ENCODE data around the gene ATF4.

Gene ATF4

GRCh38 chr22:39565414-39565944 is 45.1 kb downstream of the ATF4 start (continued):
- TF ChIP-seq, protein P1, sequence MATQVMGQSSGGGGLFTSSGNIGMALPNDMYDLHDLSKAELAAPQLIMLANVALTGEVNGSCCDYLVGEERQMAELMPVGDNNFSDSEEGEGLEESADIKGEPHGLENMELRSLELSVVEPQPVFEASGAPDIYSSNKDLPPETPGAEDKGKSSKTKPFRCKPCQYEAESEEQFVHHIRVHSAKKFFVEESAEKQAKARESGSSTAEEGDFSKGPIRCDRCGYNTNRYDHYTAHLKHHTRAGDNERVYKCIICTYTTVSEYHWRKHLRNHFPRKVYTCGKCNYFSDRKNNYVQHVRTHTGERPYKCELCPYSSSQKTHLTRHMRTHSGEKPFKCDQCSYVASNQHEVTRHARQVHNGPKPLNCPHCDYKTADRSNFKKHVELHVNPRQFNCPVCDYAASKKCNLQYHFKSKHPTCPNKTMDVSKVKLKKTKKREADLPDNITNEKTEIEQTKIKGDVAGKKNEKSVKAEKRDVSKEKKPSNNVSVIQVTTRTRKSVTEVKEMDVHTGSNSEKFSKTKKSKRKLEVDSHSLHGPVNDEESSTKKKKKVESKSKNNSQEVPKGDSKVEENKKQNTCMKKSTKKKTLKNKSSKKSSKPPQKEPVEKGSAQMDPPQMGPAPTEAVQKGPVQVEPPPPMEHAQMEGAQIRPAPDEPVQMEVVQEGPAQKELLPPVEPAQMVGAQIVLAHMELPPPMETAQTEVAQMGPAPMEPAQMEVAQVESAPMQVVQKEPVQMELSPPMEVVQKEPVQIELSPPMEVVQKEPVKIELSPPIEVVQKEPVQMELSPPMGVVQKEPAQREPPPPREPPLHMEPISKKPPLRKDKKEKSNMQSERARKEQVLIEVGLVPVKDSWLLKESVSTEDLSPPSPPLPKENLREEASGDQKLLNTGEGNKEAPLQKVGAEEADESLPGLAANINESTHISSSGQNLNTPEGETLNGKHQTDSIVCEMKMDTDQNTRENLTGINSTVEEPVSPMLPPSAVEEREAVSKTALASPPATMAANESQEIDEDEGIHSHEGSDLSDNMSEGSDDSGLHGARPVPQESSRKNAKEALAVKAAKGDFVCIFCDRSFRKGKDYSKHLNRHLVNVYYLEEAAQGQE (tag by site-specific recombination; IDR thresholded peaks at IDR 0.05): no peak
- TF ChIP-seq, protein P2, sequence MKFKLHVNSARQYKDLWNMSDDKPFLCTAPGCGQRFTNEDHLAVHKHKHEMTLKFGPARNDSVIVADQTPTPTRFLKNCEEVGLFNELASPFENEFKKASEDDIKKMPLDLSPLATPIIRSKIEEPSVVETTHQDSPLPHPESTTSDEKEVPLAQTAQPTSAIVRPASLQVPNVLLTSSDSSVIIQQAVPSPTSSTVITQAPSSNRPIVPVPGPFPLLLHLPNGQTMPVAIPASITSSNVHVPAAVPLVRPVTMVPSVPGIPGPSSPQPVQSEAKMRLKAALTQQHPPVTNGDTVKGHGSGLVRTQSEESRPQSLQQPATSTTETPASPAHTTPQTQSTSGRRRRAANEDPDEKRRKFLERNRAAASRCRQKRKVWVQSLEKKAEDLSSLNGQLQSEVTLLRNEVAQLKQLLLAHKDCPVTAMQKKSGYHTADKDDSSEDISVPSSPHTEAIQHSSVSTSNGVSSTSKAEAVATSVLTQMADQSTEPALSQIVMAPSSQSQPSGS (tag by site-specific recombination; IDR thresholded peaks at IDR 0.05; ENCODE audit: low read depth): no peak
- TF ChIP-seq ZNF610 (tag by site-specific recombination; IDR thresholded peaks at IDR 0.05; ENCODE audit: borderline replicate concordance) (no peak), ZNF664 (tag by site-specific recombination; IDR thresholded peaks at IDR 0.05) (no peak), ZNF324 (tag by site-specific recombination; IDR thresholded peaks at IDR 0.05) (no peak), ZNF37A (tag by site-specific recombination; IDR thresholded peaks at IDR 0.05) (no peak), ZNF571 (tag by site-specific recombination; IDR thresholded peaks at IDR 0.05) (no peak), ZNF776 (tag by site-specific recombination; IDR thresholded peaks at IDR 0.05; ENCODE audit: borderline replicate concordance) (0 out of 2 replicates have a peak, but pooled peaks have one; percentile 24), ZNF548 (tag by site-specific recombination; IDR thresholded peaks at IDR 0.05) (no peak), KLF16 (tag by site-specific recombination; IDR thresholded peaks at IDR 0.05) (no peak), MYNN (tag by site-specific recombination; IDR thresholded peaks at IDR 0.05; ENCODE audit: borderline replicate concordance) (no peak), GLI2 (tag by site-specific recombination; IDR thresholded peaks at IDR 0.05; ENCODE audit: borderline replicate concordance, low read depth) (no peak), ZNF704 (tag by site-specific recombination; IDR thresholded peaks at IDR 0.05) (no peak), ZNF660 (tag by site-specific recombination; IDR thresholded peaks at IDR 0.05) (no peak), ZIC2 (tag by site-specific recombination; IDR thresholded peaks at IDR 0.05) (no peak), ZNF211 (tag by site-specific recombination; IDR thresholded peaks at IDR 0.05; ENCODE audit: low read depth) (no peak), ZNF629 (tag by site-specific recombination; IDR thresholded peaks at IDR 0.05) (no peak), ZNF600 (tag by site-specific recombination; IDR thresholded peaks at IDR 0.05) (no peak), TRIM28 (IDR thresholded peaks at IDR 0.05; ENCODE audit: borderline replicate concordance, low read length) (no peak), ZNF837 (tag by site-specific recombination; IDR thresholded peaks at IDR 0.05) (no peak), ZNF248 (tag by site-specific recombination; IDR thresholded peaks at IDR 0.05) (0 out of 2 replicates have a peak, but pooled peaks have one; percentile 38), ZNF777 (tag by site-specific recombination; IDR thresholded peaks at IDR 0.05; ENCODE audit: borderline replicate concordance) (no peak)
- TF ChIP-seq, protein P3, sequence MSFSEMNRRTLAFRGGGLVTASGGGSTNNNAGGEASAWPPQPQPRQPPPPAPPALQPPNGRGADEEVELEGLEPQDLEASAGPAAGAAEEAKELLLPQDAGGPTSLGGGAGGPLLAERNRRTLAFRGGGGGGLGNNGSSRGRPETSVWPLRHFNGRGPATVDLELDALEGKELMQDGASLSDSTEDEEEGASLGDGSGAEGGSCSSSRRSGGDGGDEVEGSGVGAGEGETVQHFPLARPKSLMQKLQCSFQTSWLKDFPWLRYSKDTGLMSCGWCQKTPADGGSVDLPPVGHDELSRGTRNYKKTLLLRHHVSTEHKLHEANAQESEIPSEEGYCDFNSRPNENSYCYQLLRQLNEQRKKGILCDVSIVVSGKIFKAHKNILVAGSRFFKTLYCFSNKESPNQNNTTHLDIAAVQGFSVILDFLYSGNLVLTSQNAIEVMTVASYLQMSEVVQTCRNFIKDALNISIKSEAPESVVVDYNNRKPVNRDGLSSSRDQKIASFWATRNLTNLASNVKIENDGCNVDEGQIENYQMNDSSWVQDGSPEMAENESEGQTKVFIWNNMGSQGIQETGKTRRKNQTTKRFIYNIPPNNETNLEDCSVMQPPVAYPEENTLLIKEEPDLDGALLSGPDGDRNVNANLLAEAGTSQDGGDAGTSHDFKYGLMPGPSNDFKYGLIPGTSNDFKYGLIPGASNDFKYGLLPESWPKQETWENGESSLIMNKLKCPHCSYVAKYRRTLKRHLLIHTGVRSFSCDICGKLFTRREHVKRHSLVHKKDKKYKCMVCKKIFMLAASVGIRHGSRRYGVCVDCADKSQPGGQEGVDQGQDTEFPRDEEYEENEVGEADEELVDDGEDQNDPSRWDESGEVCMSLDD (tag by site-specific recombination; IDR thresholded peaks at IDR 0.05): no peak
- TF ChIP-seq, protein P4, sequence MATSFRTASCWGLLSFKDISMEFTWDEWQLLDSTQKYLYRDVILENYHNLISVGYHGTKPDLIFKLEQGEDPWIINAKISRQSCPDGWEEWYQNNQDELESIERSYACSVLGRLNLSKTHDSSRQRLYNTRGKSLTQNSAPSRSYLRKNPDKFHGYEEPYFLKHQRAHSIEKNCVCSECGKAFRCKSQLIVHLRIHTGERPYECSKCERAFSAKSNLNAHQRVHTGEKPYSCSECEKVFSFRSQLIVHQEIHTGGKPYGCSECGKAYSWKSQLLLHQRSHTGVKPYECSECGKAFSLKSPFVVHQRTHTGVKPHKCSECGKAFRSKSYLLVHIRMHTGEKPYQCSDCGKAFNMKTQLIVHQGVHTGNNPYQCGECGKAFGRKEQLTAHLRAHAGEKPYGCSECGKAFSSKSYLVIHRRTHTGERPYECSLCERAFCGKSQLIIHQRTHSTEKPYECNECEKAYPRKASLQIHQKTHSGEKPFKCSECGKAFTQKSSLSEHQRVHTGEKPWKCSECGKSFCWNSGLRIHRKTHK (tag by site-specific recombination; IDR thresholded peaks at IDR 0.05): no peak
- TF ChIP-seq, protein P5, sequence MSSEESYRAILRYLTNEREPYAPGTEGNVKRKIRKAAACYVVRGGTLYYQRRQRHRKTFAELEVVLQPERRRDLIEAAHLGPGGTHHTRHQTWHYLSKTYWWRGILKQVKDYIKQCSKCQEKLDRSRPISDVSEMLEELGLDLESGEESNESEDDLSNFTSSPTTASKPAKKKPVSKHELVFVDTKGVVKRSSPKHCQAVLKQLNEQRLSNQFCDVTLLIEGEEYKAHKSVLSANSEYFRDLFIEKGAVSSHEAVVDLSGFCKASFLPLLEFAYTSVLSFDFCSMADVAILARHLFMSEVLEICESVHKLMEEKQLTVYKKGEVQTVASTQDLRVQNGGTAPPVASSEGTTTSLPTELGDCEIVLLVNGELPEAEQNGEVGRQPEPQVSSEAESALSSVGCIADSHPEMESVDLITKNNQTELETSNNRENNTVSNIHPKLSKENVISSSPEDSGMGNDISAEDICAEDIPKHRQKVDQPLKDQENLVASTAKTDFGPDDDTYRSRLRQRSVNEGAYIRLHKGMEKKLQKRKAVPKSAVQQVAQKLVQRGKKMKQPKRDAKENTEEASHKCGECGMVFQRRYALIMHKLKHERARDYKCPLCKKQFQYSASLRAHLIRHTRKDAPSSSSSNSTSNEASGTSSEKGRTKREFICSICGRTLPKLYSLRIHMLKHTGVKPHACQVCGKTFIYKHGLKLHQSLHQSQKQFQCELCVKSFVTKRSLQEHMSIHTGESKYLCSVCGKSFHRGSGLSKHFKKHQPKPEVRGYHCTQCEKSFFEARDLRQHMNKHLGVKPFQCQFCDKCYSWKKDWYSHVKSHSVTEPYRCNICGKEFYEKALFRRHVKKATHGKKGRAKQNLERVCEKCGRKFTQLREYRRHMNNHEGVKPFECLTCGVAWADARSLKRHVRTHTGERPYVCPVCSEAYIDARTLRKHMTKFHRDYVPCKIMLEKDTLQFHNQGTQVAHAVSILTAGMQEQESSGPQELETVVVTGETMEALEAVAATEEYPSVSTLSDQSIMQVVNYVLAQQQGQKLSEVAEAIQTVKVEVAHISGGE (tag by site-specific recombination; conservative IDR thresholded peaks at IDR 0.05; ENCODE audit: low read depth): no peak
- TF ChIP-seq, protein P6, sequence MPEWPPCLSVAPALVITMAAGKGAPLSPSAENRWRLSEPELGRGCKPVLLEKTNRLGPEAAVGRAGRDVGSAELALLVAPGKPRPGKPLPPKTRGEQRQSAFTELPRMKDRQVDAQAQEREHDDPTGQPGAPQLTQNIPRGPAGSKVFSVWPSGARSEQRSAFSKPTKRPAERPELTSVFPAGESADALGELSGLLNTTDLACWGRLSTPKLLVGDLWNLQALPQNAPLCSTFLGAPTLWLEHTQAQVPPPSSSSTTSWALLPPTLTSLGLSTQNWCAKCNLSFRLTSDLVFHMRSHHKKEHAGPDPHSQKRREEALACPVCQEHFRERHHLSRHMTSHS (tag by site-specific recombination; IDR thresholded peaks at IDR 0.05): peak; percentile 57; the same call in 1 of the 2 replicates
